HL-60/S4 (cell line): ENCODE results near the gene CTRB1.
"Not testable (repeated sequence)": the region's sequence is repeated elsewhere in the genome, so short reads cannot be mapped to it uniquely, and the experiment has no call there.

Source experiments
- in situ Hi-C: fragments of 300-500 bp; cut with MboI; formaldehyde crosslinking; loops from 2 replicates; pipeline ENCODE4 v1.14.3; 2022; ENCODE audit warnings: low sequenced_read_pairs

Gene CTRB1

GRCh38 chr16:75265911-75266701 is 47.3 kb downstream of the CTRB1 start:
- in situ Hi-C loops: no loop called here

DNA sequence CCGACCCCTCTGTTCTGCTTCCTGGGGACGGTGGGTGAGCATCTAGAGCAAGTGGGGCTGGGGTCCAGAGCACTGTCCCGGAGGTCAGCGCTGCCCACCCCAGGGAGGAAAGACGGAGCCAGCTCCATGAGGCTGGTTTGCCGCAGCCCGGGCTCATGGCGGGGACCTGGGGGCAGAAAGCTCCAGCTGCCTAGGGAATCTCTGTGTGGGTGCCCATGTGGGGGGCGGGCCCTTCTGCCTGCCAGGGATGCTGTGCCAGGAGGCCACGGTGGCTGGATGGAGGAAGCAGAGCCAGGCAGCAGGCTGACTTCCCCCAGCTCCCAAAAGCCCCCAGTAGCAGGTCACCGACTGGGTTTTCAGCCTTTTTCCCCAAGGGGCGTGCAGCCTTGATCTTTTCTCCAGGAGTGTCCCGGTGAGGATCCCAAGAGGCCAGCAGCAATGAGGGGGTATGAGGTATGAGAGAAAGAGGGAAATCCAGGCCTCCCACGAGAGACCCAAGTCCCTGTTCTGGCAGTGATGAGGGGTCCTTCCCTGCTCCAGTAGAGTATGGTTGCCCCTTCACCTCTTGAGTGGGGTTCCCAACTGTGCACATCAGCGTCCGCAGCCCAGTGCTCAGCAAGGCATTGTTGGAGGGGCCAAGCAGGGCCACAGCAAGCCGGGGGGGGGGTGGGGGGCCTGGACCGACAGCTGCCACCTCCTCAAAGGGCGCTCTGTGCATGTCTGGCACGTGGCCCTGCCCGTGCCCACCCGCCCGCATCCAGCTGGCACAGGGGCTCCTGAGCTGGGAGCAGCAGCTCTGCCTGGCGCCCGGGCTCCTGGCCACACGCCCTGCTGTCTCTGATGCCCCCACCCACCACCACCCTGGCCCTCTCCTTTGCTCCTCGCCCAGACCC is 48.2 kb downstream of the CTRB1 start:
- in situ Hi-C loops: no loop called here

DNA sequence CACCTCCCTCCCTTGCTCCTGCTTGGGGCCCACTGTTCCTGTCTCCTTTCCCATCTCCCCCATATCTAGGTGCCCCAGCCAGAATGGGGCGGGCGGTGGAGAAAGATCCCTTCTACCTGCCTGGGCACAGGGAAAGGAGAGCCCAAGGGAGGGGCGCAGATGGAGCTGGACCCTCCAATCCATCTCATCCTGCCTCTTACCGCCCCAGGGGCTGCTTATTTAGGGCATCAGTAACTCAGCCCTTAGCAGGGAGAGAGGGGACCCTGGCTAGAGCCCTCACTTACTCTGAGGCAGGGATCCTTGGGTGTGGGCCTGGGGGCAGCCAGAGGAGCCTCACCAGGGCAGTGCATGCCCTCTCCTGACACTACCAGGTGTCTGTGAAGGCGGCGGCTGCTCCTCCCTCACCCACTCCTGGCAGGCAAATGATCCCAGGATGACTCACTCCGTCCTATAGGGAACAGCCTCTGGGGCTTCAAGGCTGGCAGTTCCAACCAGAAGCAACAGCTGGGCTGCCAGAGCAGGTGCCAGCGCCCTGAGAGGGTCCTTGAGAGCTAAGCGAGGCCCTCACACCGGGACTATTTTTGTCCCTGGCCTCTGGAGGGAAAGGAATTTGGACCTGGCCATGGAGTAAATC is 49.0 kb downstream of the CTRB1 start:
- in situ Hi-C loops: no loop called here

DNA sequence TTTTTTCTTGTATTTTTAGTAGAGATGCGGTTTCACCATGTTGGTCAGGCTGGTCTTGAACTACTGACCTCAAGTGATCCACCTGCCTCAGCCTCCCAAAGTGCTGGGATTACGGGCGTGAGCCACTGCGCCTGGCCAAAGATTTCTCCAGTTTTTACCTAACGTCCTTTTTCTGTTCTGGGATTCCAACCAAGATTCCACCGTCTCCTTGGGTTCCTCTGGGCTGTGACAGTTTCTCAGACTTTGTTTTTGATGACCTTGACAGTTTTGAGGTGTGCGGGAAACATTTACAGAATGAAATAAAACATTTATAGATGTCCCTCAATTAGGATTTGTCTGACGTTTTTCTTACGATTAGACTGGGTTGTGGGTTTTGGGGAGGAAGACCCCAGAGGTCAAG is 50.6 kb downstream of the CTRB1 start:
- in situ Hi-C loops: not testable (repeated sequence)

GRCh38 chr16:75271441-75272096 is 52.8 kb downstream of the CTRB1 start:
- in situ Hi-C loops: no loop called here

DNA sequence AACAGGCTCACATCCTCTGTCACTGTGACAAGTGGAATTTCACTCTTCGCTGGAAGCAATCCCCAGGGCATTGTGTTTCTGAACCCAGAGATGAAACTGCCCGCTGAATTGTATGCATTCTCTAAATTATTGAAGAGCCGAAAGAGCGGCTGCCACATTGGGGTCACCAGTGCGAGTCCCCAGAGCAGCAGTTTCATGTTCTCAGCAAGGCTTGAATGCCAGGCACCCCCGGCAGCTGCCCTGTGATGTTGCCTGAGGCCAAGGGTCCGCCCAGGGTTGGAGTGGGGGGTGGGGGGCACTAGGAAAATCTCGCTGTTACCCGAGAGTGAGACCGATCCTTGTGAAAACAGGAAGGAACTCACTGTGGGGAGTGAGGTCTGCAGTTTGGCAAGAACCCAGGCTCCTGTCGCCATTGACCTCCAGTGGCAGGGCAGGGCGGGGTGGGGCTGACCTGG is 53.3 kb downstream of the CTRB1 start:
- in situ Hi-C loops: no loop called here

GRCh38 chr16:75272629-75273028 is 53.8 kb downstream of the CTRB1 start:
- in situ Hi-C loops: not testable (repeated sequence)

GRCh38 chr16:75273054-75273925 is 54.5 kb downstream of the CTRB1 start:
- in situ Hi-C loops: no loop called here
